NCI-H146 treated with DMSO at 0.1 percent for 48 hours (cell line): ENCODE measurements around the gene CDC42EP4.
"Not testable (repeated sequence)": the region's sequence is repeated elsewhere in the genome, so short reads cannot be mapped to it uniquely, and the experiment has no call there.

Source experiments
- DNase-seq: peaks from one replicate; lab custom pipeline; 2025; ENCODE audit not compliant: unreplicated experiment; lab: John Stamatoyannopoulos, UW

Gene CDC42EP4

DNA sequence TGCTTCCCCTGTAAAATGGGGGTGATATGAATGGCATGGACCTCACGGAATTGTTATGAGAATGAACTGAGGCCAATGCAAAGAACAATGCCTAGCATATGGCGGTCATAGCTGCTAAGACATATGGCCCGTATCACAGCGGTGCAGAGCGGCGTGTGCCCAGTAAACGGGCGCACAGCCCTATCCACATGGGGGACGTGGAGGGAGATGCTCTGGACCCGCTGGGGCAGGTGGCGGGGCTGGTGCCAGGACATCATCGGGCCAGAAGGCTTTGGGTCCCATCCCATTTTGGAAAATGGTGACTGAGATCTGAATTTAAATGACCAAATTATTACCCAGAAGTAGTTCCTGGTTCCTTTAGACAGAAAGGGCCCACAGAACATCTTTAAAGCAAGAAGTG is 31.6 kb downstream of the CDC42EP4 start:
- no peak for DNase-seq

GRCh38 chr17:73279704-73280103 is 32.1 kb downstream of the CDC42EP4 start:
- DNase-seq = no peak

GRCh38 chr17:73278465-73279453 is 33.0 kb downstream of the CDC42EP4 start:
- DNase-seq = no peak

DNA sequence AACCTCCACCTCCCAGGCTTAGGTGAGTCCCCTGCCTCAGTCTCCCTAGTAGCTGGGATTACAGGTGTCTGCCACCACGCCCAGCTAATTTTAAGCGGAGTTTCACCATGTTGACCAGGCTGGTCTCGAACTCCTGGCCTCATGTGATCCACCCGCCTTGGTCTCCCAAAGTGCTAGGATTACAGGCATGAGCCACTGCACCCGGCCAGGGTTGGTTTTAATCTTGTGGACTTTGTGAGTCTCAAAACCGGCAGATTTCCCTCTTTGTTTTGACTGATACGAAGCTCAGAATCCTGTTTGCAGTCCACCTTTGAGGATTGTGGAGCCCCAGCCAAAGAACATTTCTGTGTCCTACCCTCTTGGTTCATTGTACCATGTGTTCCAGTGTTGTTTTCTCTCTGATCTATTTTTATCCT is 33.7 kb downstream of the CDC42EP4 start:
- no peak for DNase-seq

DNA sequence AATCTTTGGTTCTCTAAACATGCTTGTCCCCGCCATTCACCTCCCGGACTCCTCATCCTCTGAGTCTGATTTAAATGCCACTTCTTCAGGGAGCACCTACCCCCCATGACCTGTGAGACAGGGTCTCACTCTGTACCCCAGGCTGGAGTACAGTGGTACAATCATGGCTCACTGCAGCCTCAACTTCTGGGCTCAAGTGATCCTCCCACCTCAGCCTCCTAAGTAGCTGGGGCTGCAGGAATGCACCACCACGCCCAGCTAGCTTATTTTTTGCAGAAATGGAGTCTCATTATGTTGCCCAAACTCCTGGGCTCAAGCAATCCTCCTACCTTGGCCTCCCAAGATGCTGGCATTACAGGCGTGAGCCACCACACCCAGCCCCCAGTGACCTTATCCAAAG is 37.3 kb downstream of the CDC42EP4 start:
- no peak for DNase-seq

DNA sequence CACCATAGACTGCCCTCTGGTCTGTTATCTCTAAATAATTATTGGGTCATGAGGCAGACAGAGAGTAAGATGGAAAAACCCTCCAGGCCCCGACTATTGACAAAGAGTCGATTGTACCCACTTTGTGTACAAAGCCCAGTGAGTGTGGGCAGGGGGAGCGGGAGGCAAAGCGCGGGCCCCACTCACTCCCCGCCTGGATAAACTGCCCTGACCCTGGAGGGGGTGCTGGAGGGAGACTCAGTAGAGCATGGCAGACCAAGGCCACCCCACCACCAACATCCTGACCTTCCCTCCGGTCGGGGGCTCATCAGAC is 38.9 kb downstream of the CDC42EP4 start:
- peak; percentile 38 for DNase-seq

- no peak for DNase-seq
Observed at GRCh38 chr17:73271072-73271471, 40.7 kb downstream of the CDC42EP4 start.

- no peak for DNase-seq
Observed at GRCh38 chr17:73269791-73270190, 42.0 kb downstream of the CDC42EP4 start.

GRCh38 chr17:73269329-73269615 is 42.5 kb downstream of the CDC42EP4 start:
- DNase-seq = no peak

DNA sequence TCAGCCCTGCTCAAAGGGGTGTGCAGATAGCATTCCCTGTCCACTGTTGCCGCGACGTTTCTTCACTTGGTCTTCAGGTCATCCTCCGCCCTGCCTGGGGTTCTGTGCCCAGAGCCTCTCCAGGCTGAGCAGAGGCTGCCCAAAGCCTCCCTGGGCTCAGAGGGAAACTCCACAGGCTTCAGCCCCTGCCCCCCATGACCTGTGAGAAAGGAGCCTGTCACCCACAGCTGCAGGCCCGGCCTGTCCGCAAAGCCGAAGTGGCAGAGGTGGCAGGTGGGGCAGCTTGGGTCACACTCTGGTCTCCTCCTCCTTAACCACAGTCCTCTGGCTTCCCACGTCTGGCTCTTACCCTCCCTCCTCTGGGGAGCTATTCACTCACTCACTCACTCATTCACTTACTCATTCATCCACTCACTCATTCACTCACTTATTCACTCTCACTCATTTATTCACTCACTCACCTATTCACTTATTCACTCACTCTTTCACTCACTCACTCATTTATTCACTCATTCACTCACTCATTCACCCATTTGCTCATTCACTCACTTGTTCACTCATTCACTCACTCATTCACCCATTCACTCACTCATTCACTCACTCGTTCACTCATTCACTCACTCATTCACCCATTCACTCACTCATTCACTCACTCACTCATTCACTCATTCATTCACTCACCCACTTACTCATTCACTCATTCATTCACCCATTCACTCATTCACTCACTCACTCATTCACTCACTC is 43.0 kb downstream of the CDC42EP4 start:
- no peak for DNase-seq

DNA sequence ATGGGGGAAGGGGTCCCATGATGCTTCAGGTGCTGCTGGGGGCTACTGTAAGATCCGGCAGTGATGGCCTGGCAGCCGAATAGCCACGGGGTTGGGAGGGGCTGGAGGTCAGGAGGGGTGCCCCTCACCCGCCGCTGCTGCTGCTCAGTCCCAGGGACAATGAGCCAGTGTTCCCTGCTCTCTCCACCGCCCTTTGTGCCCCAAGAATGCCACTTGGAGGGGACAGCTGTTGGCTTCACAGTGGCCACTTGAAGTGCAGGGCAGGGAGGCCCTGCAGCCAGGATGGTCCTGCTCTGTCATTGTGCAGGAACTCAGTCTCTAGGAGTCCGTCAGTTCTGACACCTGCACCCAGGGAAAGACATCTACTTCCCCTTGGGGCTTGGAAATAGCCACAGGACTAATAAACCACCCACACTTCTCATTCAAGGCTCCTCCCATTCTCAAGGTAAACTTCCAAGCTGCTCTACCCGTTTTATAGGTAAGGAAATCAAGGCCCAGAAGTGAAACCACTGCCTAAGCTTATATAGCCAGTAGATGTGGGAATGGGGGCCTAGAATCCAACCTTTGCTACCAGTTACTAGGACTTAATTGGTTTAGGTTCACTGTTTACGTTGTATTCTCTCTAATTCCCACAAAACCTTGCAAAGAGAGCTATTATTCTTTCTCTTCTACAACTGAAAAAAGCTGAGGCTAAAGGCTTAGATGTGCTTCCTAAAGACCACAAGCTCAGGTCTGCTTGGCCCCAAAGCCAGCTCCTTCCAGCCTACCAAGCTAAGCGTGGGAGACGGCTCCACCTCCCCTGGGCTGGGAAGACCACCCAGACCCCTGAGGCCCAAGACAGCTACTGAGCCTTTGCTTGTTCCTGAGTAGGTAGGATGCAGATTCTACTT is 43.9 kb downstream of the CDC42EP4 start:
- DNase-seq = no peak

- no peak for DNase-seq
Observed at GRCh38 chr17:73266796-73267195, 45.0 kb downstream of the CDC42EP4 start.

GRCh38 chr17:73265646-73266640 is 45.9 kb downstream of the CDC42EP4 start:
- no peak for DNase-seq

DNA sequence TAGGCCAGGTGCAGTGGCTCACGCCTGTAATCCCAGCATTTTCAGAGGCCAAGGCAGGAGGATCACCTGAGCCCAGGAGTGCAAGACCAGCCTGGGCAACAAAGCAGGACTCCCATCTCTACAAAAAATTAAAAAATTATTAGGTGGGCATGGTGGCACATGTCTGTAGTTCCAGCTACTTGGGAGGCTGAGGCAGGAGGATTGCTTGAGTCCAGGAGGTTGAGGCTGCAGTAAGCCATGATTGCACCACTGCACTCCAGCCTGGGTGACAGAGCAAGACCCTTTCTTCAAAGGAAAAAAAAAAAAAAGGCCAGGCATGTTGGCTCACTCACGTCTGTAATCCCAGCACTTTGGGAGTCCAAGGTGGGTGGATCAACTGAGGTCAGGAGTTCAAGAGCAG is 47.4 kb downstream of the CDC42EP4 start:
- DNase-seq = not testable (repeated sequence)

GRCh38 chr17:73262676-73263642 is 48.8 kb downstream of the CDC42EP4 start:
- DNase-seq = no peak

DNA sequence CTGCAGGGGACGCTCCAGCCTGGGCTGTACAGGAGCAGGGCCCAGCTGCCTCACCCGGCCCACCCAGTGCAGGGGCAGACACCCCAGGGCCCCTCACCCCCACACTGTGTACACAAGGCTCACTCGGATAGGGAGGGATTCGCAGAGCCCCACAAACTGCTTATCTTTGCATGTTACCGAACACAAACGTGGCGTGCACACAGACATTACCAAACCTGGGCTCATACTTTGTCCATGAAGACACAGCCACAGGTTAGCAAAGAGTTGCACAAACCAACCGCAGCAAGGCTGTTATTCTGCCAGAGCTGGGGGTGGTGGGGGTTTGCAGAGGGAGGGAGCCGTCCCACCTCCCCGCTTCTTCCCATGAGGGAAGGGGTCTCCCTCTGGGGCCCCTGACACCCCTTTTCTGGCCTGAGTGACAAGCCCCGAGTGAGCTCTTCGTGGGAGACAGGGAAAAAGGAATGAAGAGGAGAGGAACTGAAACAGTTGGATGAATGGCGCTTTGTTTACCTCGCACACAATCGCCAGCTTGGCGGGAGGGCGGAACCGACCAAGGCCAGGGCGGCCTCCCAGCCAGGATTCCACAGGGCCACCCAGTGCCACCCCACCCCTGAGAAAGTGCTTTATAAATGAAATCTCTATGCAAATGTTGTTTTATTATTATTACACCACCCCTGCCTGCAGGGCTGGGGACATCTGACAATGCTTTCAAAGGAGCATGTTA is 49.7 kb downstream of the CDC42EP4 start:
- peak; percentile 45 for DNase-seq

- no peak for DNase-seq
Observed at GRCh38 chr17:73261617-73261951, 50.2 kb downstream of the CDC42EP4 start, which contains the start of gene CPSF4L. Gene CPSF4L (minus strand): TSS chr17:73261880. CDS start chr17:73261818, 62 bp downstream.

DNA sequence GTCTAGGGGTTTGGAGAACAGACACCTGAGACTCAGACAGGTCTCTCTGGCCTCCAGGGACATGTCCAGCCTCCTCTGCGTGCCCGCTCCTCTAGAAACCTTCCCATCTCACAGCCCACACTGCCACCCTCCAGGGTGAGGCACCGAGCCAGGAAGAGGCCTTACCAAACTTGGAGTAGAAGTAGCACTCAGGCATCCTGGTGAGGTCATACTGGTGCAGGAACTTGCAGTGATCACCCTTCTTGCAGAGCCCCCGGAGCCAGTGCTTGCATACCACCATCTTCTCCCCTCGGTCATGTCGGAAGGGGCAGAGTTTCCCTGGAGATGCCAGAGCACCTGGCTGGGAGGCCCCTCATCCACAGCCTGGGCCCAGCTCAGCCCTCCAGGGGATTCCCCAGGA is 54.3 kb downstream of the CDC42EP4 start:
- no peak for DNase-seq
